ENCODE data around the gene RLN2.
"Not testable (repeated sequence)": the region's sequence is repeated elsewhere in the genome, so short reads cannot be mapped to it uniquely, and the experiment has no call there.

- not testable (repeated sequence) for TF ChIP-seq EZH2 (IDR thresholded peaks at IDR 0.05; ENCODE audit: borderline replicate concordance, low read depth, low read length, poor library complexity, severe bottlenecking)
- TF ChIP-seq, protein P1, sequence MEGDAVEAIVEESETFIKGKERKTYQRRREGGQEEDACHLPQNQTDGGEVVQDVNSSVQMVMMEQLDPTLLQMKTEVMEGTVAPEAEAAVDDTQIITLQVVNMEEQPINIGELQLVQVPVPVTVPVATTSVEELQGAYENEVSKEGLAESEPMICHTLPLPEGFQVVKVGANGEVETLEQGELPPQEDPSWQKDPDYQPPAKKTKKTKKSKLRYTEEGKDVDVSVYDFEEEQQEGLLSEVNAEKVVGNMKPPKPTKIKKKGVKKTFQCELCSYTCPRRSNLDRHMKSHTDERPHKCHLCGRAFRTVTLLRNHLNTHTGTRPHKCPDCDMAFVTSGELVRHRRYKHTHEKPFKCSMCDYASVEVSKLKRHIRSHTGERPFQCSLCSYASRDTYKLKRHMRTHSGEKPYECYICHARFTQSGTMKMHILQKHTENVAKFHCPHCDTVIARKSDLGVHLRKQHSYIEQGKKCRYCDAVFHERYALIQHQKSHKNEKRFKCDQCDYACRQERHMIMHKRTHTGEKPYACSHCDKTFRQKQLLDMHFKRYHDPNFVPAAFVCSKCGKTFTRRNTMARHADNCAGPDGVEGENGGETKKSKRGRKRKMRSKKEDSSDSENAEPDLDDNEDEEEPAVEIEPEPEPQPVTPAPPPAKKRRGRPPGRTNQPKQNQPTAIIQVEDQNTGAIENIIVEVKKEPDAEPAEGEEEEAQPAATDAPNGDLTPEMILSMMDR (conservative IDR thresholded peaks at IDR 0.05; ENCODE audit: low read depth, low read length), result not testable (repeated sequence)
These were observed 17.1 kb upstream of the RLN2 start for GRCh38 chr9:5321601-5322000.

All from A673 (cell line).